GM12892 (cell line): ENCODE measurements around the gene ECI1.

Experiments
- DNase-seq: peaks from one replicate; pipeline ENCODE4 v3.0.0; 2011; ENCODE audit not compliant: insufficient read length
- FAIRE-seq: peaks from 2 replicates; lab custom pipeline; 2011; peaks lifted over from hg19 to GRCh38; lab: Jason Lieb, UNC
- POLR2A ChIP-seq: IDR thresholded peaks from 2 replicates; pipeline ENCODE4 v1.6.1; 2011; ENCODE audit warnings: low read depth, low read length, control low read depth
- POLR2AphosphoS5 ChIP-seq: IDR thresholded peaks from 2 replicates; pipeline ENCODE4 v1.6.1; 2011; ENCODE audit warnings: low read depth, low read length, control low read depth
- TAF1 ChIP-seq: IDR thresholded peaks from 2 replicates; pipeline ENCODE4 v1.6.1; 2011; ENCODE audit warnings: low read depth, mild to moderate bottlenecking, control low read depth, low read length, borderline replicate concordance

Gene ECI1

DNA sequence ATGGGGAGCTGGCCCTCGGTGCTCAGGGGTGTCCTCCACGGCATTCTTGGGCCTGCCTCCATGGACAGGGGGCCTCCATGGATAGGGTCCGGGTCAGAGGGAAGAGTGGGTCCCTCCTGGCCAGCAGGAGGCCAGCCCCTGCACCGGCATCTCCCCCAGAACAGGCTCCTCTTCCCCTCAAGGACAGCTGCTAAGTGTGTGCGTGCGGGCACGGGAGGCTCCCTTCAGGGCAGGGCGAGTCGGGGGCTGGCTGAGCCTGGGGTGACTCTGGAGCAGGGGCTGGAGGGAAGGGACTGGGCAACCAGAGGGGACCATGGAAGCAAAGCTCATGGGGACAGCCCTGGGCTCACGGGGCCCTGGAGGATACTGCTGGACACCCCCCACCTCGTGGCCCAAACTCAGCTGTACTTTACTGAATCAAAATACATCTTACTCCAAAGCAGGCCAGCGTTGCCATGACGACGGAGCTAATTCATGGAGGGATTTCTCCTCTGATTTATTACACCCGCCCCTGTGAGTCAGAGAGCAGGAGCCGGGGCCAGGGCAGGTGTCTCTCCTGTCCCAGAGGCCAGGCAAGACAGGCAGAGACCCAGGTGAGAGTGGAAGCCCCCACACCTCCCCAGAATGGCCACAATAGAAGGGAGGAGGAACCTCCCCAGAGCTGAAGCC is 57.1 kb downstream of the ECI1 start:
- DNase-seq (no peak), FAIRE-seq (no peak)
- TF ChIP-seq POLR2A (no peak), TAF1 (no peak), POLR2AphosphoS5 (no peak)

DNA sequence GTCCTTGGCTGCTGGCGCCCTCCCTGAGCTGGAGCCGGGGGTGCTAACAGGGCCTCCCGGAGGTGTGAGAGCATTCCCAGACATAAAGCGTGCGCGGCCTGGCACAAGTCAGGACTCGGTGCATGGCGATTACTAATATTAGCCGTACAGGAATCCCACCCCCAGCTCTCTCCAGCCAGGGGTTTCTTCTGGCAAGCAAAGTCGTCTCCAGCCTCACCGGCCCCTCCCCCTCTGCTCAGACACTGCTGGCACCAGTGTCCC is 60.0 kb downstream of the ECI1 start:
- TF ChIP-seq POLR2AphosphoS5: no peak
- TF ChIP-seq TAF1: no peak
- TF ChIP-seq POLR2A: no peak
- no peak for FAIRE-seq

DNA sequence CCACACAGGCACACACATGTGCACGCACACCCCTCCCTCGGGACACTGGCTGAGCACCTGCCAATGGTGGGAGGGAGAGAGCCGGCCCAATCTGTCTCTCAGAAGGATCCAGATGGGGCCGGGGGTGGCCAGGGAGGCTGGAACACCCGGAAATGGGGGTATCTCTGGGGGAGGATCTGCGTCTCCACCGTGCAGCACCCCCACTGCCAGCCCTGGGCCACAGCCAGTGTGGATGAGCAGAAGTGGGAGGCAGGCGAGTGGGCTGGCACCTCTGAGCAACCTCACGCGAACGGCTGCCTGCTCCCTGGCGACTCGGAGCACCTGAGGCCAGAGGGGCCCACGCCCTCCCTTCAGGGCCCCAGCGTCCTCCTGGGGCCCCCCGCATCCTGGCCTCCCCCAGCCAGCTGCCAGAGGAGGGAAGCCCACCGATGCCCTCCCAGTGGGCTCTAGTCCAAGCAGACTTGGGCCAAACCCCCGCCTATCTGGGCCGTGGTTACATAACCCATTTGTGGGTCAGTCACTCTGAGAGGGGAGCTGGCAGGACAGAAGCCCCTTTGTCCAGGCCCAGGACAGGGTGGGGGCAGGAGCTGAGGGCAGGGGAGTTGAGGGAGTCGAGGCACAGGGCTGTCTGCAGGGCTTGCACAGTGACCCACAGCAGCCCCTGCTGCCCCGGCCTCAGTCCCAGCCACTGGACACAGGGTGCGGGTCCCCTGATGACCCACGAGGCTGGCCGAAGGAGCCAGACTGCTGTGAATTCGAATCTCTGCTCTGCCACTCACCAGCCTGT is 60.5 kb downstream of the ECI1 start:
- DNase-seq (no peak), FAIRE-seq (no peak)
- TF ChIP-seq POLR2AphosphoS5: no peak
- TF ChIP-seq TAF1: no peak
- no peak for TF ChIP-seq POLR2A

More for the DNA sequence above, 60.0 kb downstream of the ECI1 start:
- DNase-seq: no peak

DNA sequence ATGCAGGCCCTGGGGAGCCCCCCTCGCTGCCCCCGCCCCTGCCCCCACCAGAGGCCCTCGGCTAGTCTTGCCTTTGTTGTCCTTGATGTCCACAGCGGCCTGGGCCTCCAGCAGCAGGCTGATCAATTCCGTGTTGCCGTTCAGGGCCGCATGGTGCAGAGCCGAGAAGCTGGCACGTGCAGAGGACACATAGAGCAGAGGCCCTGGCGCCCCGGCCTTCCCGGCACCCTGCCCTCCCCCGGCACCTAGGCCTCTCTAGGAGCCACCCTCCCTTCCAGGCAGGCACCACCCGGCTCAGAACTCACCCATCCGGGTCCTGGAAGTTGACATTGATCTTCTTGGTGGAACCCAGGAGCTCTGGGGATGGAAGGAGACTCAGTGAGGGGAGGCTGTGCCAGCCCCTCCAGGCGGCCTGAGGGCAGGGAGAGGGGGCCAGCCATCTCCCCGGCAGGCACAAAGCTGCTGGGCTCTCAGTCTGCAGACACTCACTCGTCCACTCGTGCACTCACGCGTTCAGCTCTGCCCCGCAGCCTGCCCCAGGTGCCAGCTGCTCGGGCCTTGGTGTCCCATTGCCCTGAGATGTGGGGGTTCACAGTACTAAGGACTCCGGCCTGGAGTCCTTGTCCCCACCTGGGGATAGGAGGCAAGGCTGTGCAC is 61.3 kb downstream of the ECI1 start:
- TF ChIP-seq POLR2A (no peak), TAF1 (no peak), POLR2AphosphoS5 (no peak)
- no peak for DNase-seq
- no peak for FAIRE-seq
